K562 (cell line): ENCODE results near the gene MTHFR. TPM values are rescaled to one million over a fixed set of nuclear protein-coding genes. Genes with fewer than 3 reads are reported as not detected.

ENCODE experiments used
- JUN ChIP-seq, 2 experiments: sonication (generic) in 1 of 2; formaldehyde crosslinking in 1 of 2; IDR thresholded peaks; 2 replicates each; pipeline versions ENCODE4 v1.6.1 to v1.8.0; 2012 to 2022; ENCODE audit warnings: borderline replicate concordance in 2 of 2, mild to moderate bottlenecking in 2 of 2, improper control_type of control experiment in 1 of 2, low read depth in 1 of 2, low read length in 1 of 2, missing genetic modification reagents in 1 of 2
- MGA ChIP-seq: fragments of 450-650 bp; IDR thresholded peaks from 2 replicates; pipeline ENCODE4 v1.6.1; 2016; ENCODE audit warnings: mild to moderate bottlenecking, moderate library complexity
- NFRKB ChIP-seq: fragments of 450-650 bp; IDR thresholded peaks from 2 replicates; pipeline ENCODE4 v1.6.1; 2016; ENCODE audit warnings: low read depth
- POLR2G ChIP-seq: fragments of 200-400 bp; formaldehyde crosslinking; IDR thresholded peaks from 2 replicates; pipeline ENCODE4 v1.6.1; 2017; ENCODE audit warnings: low read depth, mild to moderate bottlenecking, antibody characterized with exemption, low read length, moderate library complexity
- SMARCA5 ChIP-seq: fragments of 450-650 bp; IDR thresholded peaks from 2 replicates; pipeline ENCODE4 v1.6.1; 2016
- YY1 ChIP-seq, 3 experiments: IDR thresholded peaks; 2 replicates each; pipeline ENCODE4 v1.6.1; 2011; ENCODE audit warnings: low read length in 2 of 3, mild to moderate bottlenecking in 2 of 3, moderate library complexity in 2 of 3, borderline replicate concordance in 1 of 3, control low read depth in 1 of 3, low read depth in 1 of 3; ENCODE audit not compliant: insufficient read depth in 3 of 3, insufficient replicate concordance in 2 of 3, control insufficient read depth in 1 of 3, insufficient read length in 1 of 3; ENCODE audit errors: extremely low read depth in 1 of 3
- ZBTB8A ChIP-seq: fragments of 450-650 bp; IDR thresholded peaks from 2 replicates; pipeline ENCODE4 v1.6.1; 2018; ENCODE audit warnings: mild to moderate bottlenecking, moderate library complexity; ENCODE audit not compliant: partially characterized antibody
- ZNF551 ChIP-seq: fragments of 250-450 bp; sonication (Bioruptor Pico); IDR thresholded peaks from 2 replicates; pipeline ENCODE4 v1.5.0; 2021; ENCODE audit warnings: mild to moderate bottlenecking, moderate library complexity
- ZNF57 ChIP-seq: fragments of 450-650 bp; formaldehyde crosslinking; IDR thresholded peaks from 2 replicates; pipeline ENCODE4 v1.4.0; 2020; ENCODE audit warnings: mild to moderate bottlenecking, moderate library complexity
- polyA plus RNA-seq, 8 experiments: library from polyadenylated mRNA; depleted of rRNA in 4 of 8; stranded (reverse) in 5 of 8; unstranded in 3 of 8; fragments of >200 nt; fragmentation: Nextera tagmentation in 2 of 8; fragmentation: Illumina TruSeq in 1 of 8; extraction: Ambion mirVana in 2 of 8; extraction: Trizol in 1 of 8; gene quantifications; 2 replicates each; pipeline versions ENCODE4 v1.2.1 to v1.2.3, GENCODE V29; 2011 to 2014; ENCODE audit warnings: inconsistent platforms in 1 of 8, missing spikeins in 1 of 8
- total RNA-seq, 7 experiments: library from RNA; depleted of rRNA in 6 of 7; stranded (reverse); fragments of >200 nt in 6 of 7; fragmentation: Illumina TruSeq in 2 of 7; extraction: Trizol in 2 of 7; gene quantifications; 2 replicates each; pipeline versions ENCODE4 v1.2.1 to v1.2.3, GENCODE V29; 2011 to 2021; ENCODE audit warnings: low replicate concordance in 1 of 7

MTHFR gene
- total and polyA plus RNA-seq, 9 of the 15 experiments (the other 6 are each of a cell fraction or from before 2014, with no cell fraction given), result 5.0 to 104 (median 62.6) TPM

- TF ChIP-seq MGA, result no peak
- no peak for TF ChIP-seq ZNF57
- no peak for TF ChIP-seq JUN (IDR thresholded peaks at IDR 0.05; ENCODE audit: borderline replicate concordance, low read depth, low read length)
- no peak for TF ChIP-seq JUN (CRISPR knock-in tag; IDR thresholded peaks at IDR 0.05; ENCODE audit: borderline replicate concordance)
- no peak for TF ChIP-seq YY1 (IDR thresholded peaks at IDR 0.05; ENCODE audit: borderline replicate concordance in 1 of 3, control insufficient read depth in 1 of 3, extremely low read depth in 1 of 3, insufficient read depth in 3 of 3, insufficient read length in 1 of 3, insufficient replicate concordance in 2 of 3, low read depth in 1 of 3, low read length in 2 of 3)
- TF ChIP-seq SMARCA5, result peak; percentile 59; the same call in 1 of the 2 replicates
- 0 out of 2 replicates have a peak, but pooled peaks have one; percentile 31 for TF ChIP-seq POLR2G
- no peak for TF ChIP-seq ZBTB8A
- TF ChIP-seq ZNF551 (CRISPR knock-in tag), result no peak
- TF ChIP-seq NFRKB, result no peak
Observed at GRCh38 chr1:11831945-11832725, 26.4 kb upstream of the MTHFR start (continued).
